Activated T-helper 1 cell treated with anti-CD3 and anti-CD28 coated beads, Interleukin-12 subunit alpha, Interleukin-12 subunit beta, Interleukin-2, Interleukin-4 antibody, amounts not matched to agents 30 ng/mL and 10 ng/mL and 1 ng/mL, durations not matched to agents 14 hours and 24 hours and 36 hours (primary cell): ENCODE data around the gene ETV1. TPM values are rescaled to one million over a fixed set of nuclear protein-coding genes. Genes with fewer than 3 reads are reported as not detected.

Experiments
- DNase-seq: peaks from one replicate; pipeline ENCODE4 v3.0.0; 2021; ENCODE audit warnings: low spot score
- H3K27ac Mint-ChIP-seq: one replicate; pipeline ENCODE4 v1.8.0; 2021; ENCODE audit warnings: mild to moderate bottlenecking, mixed read lengths
- H3K27me3 Mint-ChIP-seq: one replicate; pipeline ENCODE4 v1.8.0; 2022; ENCODE audit warnings: mild to moderate bottlenecking, moderate library complexity, mixed read lengths; ENCODE audit not compliant: insufficient read depth
- H3K36me3 Mint-ChIP-seq: one replicate; pipeline ENCODE4 v1.8.0; 2021; ENCODE audit warnings: low read depth, mixed read lengths
- H3K4me1 Mint-ChIP-seq: one replicate; pipeline ENCODE4 v1.8.0; 2021; ENCODE audit warnings: low read depth, mixed read lengths
- H3K4me3 Mint-ChIP-seq: one replicate; pipeline ENCODE4 v1.8.0; 2021; ENCODE audit warnings: mild to moderate bottlenecking, moderate library complexity, mixed read lengths
- H3K9me3 Mint-ChIP-seq: one replicate; pipeline ENCODE4 v1.8.0; 2021; ENCODE audit warnings: mixed read lengths
- intact Hi-C: fragments of 100-400 bp; cut with micrococcal nuclease; formaldehyde crosslinking; loops from one replicate; pipeline ENCODE4 v1.15.1; 2024
- total RNA-seq: library from RNA; stranded (reverse); gene quantifications from 2 replicates; pipeline ENCODE4 v1.2.3, GENCODE V29; 2022

ETV1 gene
- total RNA-seq, 1 donor from 2014 or later: not detected

DNA sequence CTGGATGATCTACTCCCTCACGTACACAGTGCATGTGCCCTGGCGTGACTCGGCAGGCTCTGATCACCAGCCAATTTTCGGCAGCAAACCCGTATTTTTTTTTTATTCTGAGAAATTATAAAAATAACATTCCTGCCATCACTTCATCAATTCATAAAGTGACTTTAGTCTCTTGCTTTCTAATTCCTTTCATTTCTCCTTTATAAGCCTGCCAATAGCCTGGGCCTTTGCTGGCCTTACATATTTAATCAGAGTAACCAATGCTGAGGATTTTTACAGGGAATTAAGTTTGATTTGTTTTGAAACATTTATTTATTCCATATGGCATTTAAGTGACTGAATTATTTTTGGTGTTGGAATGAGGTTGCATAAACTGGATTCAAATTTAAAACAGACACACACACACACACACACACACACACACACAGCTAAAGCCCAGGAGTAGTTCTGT is 140.8 kb downstream of the ETV1 start:
- Mint-ChIP-seq H3K9me3 (no peaks in the 10 kb centered on the region), H3K27ac (no peak overlapping the region), H3K4me3 (no peak overlapping the region), H3K4me1 (peaks cover 17% of the 10 kb centered on the region), H3K36me3 (no peaks in the 10 kb centered on the region), H3K27me3 (no peaks in the 10 kb centered on the region)
- intact Hi-C loops: no loop called here
- no peak for DNase-seq

GRCh38 chr7:13846386-13846785 is 143.1 kb downstream of the ETV1 start:
- Mint-ChIP-seq H3K4me3 (no peak overlapping the region), H3K36me3 (no peaks in the 10 kb centered on the region), H3K4me1 (peaks cover 17% of the 10 kb centered on the region), H3K27ac (no peak overlapping the region), H3K9me3 (no peaks in the 10 kb centered on the region), H3K27me3 (no peaks in the 10 kb centered on the region)
- DNase-seq: no peak
- intact Hi-C loops: no loop called here

GRCh38 chr7:13845601-13846000 is 143.9 kb downstream of the ETV1 start:
- no peak overlapping the region for H3K4me3 Mint-ChIP-seq
- DNase-seq: no peak
- no peak overlapping the region for H3K27ac Mint-ChIP-seq
- no peaks in the 10 kb centered on the region for H3K27me3 Mint-ChIP-seq
- H3K4me1 Mint-ChIP-seq: peaks cover 14% of the 10 kb centered on the region
- H3K36me3 Mint-ChIP-seq: no peaks in the 10 kb centered on the region
- intact Hi-C loops: no loop called here
- H3K9me3 Mint-ChIP-seq: no peaks in the 10 kb centered on the region

GRCh38 chr7:13844954-13845353 is 144.5 kb downstream of the ETV1 start:
- no peaks in the 10 kb centered on the region for H3K36me3 Mint-ChIP-seq
- no peak overlapping the region for H3K27ac Mint-ChIP-seq
- peaks cover 7% of the 10 kb centered on the region for H3K4me1 Mint-ChIP-seq
- H3K27me3 Mint-ChIP-seq: no peaks in the 10 kb centered on the region
- no peak overlapping the region for H3K4me3 Mint-ChIP-seq
- H3K9me3 Mint-ChIP-seq: no peaks in the 10 kb centered on the region
- intact Hi-C loops: no loop called here
- DNase-seq: no peak

GRCh38 chr7:13841284-13841683 is 148.2 kb downstream of the ETV1 start:
- Mint-ChIP-seq H3K4me3 (no peak overlapping the region), H3K36me3 (no peaks in the 10 kb centered on the region), H3K4me1 (no peaks in the 10 kb centered on the region), H3K27ac (no peak overlapping the region), H3K27me3 (no peaks in the 10 kb centered on the region), H3K9me3 (no peaks in the 10 kb centered on the region)
- intact Hi-C loops: no loop called here
- DNase-seq: no peak
